NCI-H748 (cell line): Measurements from ENCODE around the gene HADH.
A peak's percentile ranks its signal among the peaks of the same experiment; 100 is the strongest.
"Not testable (repeated sequence)": the region's sequence is repeated elsewhere in the genome, so short reads cannot be mapped to it uniquely, and the experiment has no call there.

ENCODE experiments used
- DNase-seq: peaks from one replicate; lab custom pipeline; 2025; ENCODE audit not compliant: unreplicated experiment; lab: John Stamatoyannopoulos, UW

The HADH gene

GRCh38 chr4:108029731-108030130 lies 40.0 kb downstream of the HADH start:
- no peak for DNase-seq

- DNase-seq = peak; percentile 59
Observed at GRCh38 chr4:108030332-108030731, 40.6 kb downstream of the HADH start.

- DNase-seq = no peak
Observed at GRCh38 chr4:108031427-108032083, 41.9 kb downstream of the HADH start.

GRCh38 chr4:108033348-108033747 lies 43.7 kb downstream of the HADH start:
- DNase-seq = no peak

- no peak for DNase-seq
Observed at GRCh38 chr4:108034565-108034964, 44.9 kb downstream of the HADH start.

- no peak for DNase-seq
Observed at GRCh38 chr4:108035691-108036090, 46.0 kb downstream of the HADH start.

GRCh38 chr4:108036213-108036612 lies 46.5 kb downstream of the HADH start:
- no peak for DNase-seq

GRCh38 chr4:108037884-108038283 lies 48.2 kb downstream of the HADH start:
- DNase-seq = no peak

- DNase-seq = no peak
Observed at GRCh38 chr4:108042927-108043326, 53.2 kb downstream of the HADH start.

- DNase-seq = peak; percentile 21
Observed at GRCh38 chr4:108043526-108043925, 53.8 kb downstream of the HADH start.

GRCh38 chr4:108044951-108045686 lies 55.4 kb downstream of the HADH start:
- DNase-seq = no peak

- no peak for DNase-seq
Observed at GRCh38 chr4:108045687-108046024, 56.0 kb downstream of the HADH start.

GRCh38 chr4:108047199-108047598 lies 57.5 kb downstream of the HADH start:
- no peak for DNase-seq

- DNase-seq = no peak
Observed at GRCh38 chr4:108048157-108048556, 58.5 kb downstream of the HADH start.

GRCh38 chr4:108048997-108049396 lies 59.3 kb downstream of the HADH start:
- no peak for DNase-seq

- DNase-seq = no peak
Observed at GRCh38 chr4:108049406-108049805, 59.7 kb downstream of the HADH start.

- DNase-seq = not testable (repeated sequence)
Observed at GRCh38 chr4:108050166-108051111, 60.8 kb downstream of the HADH start.

GRCh38 chr4:108051343-108051742 lies 61.7 kb downstream of the HADH start:
- no peak for DNase-seq

- no peak for DNase-seq
Observed at GRCh38 chr4:108052558-108053120, 63.0 kb downstream of the HADH start.

- DNase-seq = no peak
Observed at GRCh38 chr4:108053251-108053711, 63.6 kb downstream of the HADH start.

GRCh38 chr4:108054025-108054638 lies 64.4 kb downstream of the HADH start:
- DNase-seq = no peak
